ENCODE results near the gene SLC2A3.
"Not testable (repeated sequence)": the region's sequence is repeated elsewhere in the genome, so short reads cannot be mapped to it uniquely, and the experiment has no call there.

The SLC2A3 gene

GRCh38 chr12:7905600-7906125 lies 30.3 kb downstream of the SLC2A3 start:
- H3K27ac ChIP-seq; H3K27me3 ChIP-seq (ENCODE audit: insufficient read depth, low read depth); H4K20me1 ChIP-seq (ENCODE audit: insufficient read depth); H3K4me1 ChIP-seq (ENCODE audit: low read depth, poor library complexity, severe bottlenecking); H3K4me3 ChIP-seq (IDR thresholded peaks at IDR 0.05; ENCODE audit: insufficient read depth, low read depth, low read length); H3K4me2 ChIP-seq; H3K36me3 ChIP-seq (ENCODE audit: insufficient read depth); H2AFZ ChIP-seq (ENCODE audit: low read depth); H3K79me2 ChIP-seq (ENCODE audit: insufficient read depth, low read depth); H3K9ac ChIP-seq: not testable (repeated sequence)

GRCh38 chr12:7905071-7905470 lies 30.9 kb downstream of the SLC2A3 start:
- Histone ChIP-seq H3K4me2 (no peak overlapping the region), H3K27ac (no peak overlapping the region), H3K4me1 (ENCODE audit: low read depth, poor library complexity, severe bottlenecking) (no peaks in the 10 kb centered on the region)

DNA sequence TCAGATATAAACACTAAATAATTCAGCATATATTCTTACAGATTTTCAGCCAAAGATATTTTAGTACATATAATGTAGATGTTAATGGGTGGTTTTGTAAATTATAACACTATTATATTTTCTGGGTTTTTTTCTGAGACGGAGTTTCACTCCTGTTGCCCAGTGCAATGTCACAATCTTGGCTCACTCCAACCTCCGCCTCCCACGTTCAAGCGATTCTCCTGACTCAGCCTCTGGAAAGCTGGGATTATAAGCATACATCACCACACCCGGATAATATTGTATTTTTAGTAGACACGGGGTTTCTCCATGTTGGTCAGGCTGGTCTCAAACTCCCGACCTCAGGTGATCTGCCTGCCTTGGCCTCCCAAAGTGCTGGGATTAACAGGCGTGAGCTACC lies 33.6 kb downstream of the SLC2A3 start:
- H3K9ac ChIP-seq; H4K20me1 ChIP-seq (ENCODE audit: insufficient read depth); H3K27ac ChIP-seq; H3K4me2 ChIP-seq; H3K36me3 ChIP-seq (ENCODE audit: insufficient read depth); H2AFZ ChIP-seq (ENCODE audit: low read depth); H3K79me2 ChIP-seq (ENCODE audit: insufficient read depth, low read depth); H3K4me1 ChIP-seq (ENCODE audit: low read depth, poor library complexity, severe bottlenecking); H3K4me3 ChIP-seq (IDR thresholded peaks at IDR 0.05; ENCODE audit: insufficient read depth, low read depth, low read length); H3K27me3 ChIP-seq (ENCODE audit: insufficient read depth, low read depth): not testable (repeated sequence)

More at GRCh38 chr12:7905071-7905470, 30.9 kb downstream of the SLC2A3 start:
- H3K4me3 ChIP-seq (IDR thresholded peaks at IDR 0.05; ENCODE audit: insufficient read depth, low read depth, low read length) = no peak overlapping the region
- H3K27me3 ChIP-seq (ENCODE audit: insufficient read depth, low read depth) = no peaks in the 10 kb centered on the region
- no peaks in the 10 kb centered on the region for H3K36me3 ChIP-seq (ENCODE audit: insufficient read depth)
- TF ChIP-seq CTCF (conservative IDR thresholded peaks at IDR 0.05; ENCODE audit: low read depth, low read length) = no peak
- no peak overlapping the region for H3K9ac ChIP-seq
- H2AFZ ChIP-seq (ENCODE audit: low read depth) = no peak overlapping the region
- no peaks in the 10 kb centered on the region for H3K79me2 ChIP-seq (ENCODE audit: insufficient read depth, low read depth)
- H4K20me1 ChIP-seq (ENCODE audit: insufficient read depth) = no peaks in the 10 kb centered on the region

DNA sequence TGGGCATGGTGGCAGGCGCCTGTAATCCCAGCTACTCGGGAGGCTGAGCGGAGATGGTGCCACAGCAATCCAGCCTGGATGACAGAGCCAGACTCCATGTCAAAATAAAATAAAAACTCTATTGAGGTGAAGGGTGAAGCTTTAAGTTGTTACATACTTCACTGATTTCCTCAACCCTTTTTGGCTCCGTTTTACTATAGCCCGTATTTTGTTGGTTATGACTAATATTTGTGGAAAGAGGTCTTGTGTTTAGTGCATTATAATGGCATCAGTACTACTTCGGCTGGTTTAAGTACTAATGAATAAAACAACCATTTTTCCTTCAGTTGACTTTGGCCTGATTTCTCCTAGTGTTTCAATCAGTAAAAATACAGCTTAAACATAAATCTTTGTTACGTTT lies 36.2 kb downstream of the SLC2A3 start:
- no peak overlapping the region for H3K4me2 ChIP-seq
- no peak overlapping the region for H3K9ac ChIP-seq
- no peak for TF ChIP-seq CTCF (conservative IDR thresholded peaks at IDR 0.05; ENCODE audit: low read depth, low read length)
- no peaks in the 10 kb centered on the region for H3K36me3 ChIP-seq (ENCODE audit: insufficient read depth)
- no peak overlapping the region for H3K4me3 ChIP-seq (IDR thresholded peaks at IDR 0.05; ENCODE audit: insufficient read depth, low read depth, low read length)
- H4K20me1 ChIP-seq (ENCODE audit: insufficient read depth) = no peaks in the 10 kb centered on the region
- H3K27ac ChIP-seq = no peak overlapping the region
- H3K79me2 ChIP-seq (ENCODE audit: insufficient read depth, low read depth) = no peaks in the 10 kb centered on the region
- no peaks in the 10 kb centered on the region for H3K4me1 ChIP-seq (ENCODE audit: low read depth, poor library complexity, severe bottlenecking)
- no peak overlapping the region for H2AFZ ChIP-seq (ENCODE audit: low read depth)
- H3K27me3 ChIP-seq (ENCODE audit: insufficient read depth, low read depth) = no peaks in the 10 kb centered on the region

DNA sequence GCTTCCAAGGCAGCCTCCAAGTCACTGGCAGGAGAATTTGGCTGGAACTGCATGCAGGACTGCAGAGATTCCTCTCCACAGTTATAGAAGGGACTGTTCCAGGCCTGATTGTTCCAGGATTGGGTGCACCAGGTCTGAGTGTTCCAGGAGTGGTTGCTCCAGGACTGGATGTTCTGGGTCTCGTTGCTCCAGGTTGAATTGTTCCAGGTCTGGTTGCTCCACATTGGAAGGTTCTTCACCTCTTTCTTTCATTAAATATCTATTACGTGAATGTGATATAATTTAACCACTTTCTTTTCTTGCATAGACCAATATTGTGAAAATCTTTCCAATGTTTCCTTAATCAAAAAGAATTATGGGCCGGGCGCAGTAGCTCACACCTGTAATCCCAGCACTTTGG lies 39.3 kb downstream of the SLC2A3 start:
- not testable (repeated sequence) for H3K27me3 ChIP-seq (ENCODE audit: insufficient read depth, low read depth); H3K36me3 ChIP-seq (ENCODE audit: insufficient read depth); H3K4me1 ChIP-seq (ENCODE audit: low read depth, poor library complexity, severe bottlenecking); H2AFZ ChIP-seq (ENCODE audit: low read depth); H3K9ac ChIP-seq; H3K4me3 ChIP-seq (IDR thresholded peaks at IDR 0.05; ENCODE audit: insufficient read depth, low read depth, low read length); H3K27ac ChIP-seq; H4K20me1 ChIP-seq (ENCODE audit: insufficient read depth); H3K4me2 ChIP-seq; H3K79me2 ChIP-seq (ENCODE audit: insufficient read depth, low read depth)

DNA sequence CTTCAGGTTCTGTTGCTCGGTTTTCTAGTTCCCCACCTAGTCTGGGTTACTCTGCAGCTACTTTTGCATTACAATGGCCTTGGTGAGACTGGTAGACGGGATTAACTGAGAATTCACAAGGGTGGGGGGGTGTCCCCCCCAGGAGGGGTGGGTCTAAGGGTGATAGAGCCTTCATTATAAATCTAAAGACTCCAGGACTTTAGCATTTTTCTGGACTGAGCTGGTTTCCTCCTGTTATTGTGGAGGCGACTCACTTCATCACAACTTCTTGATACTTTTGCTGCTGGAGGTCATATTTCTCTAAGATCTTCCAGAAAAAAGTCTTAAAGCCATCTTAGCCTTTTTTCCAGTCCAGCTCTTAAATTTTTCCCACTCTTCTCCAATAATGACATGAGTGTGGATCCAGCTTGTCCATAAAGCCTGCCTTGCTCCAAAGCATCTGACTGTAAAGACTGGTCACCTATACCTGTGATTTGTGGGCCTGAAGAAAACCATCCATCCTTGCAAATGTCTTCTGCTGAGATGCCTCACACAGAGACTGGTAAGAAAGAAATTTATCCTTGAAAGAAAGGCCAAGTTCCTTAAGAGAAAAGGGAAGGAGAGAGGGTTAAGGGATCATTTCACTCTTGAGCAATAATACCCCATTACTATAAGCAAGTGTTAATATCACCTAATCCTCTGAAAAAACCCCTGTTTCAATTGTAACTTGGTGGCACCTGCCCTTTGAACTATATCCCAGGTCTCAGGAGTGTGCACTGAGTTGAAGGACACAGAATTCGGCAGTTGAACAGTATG lies 43.6 kb downstream of the SLC2A3 start:
- Histone ChIP-seq H3K9ac (no peak overlapping the region), H3K27me3 (ENCODE audit: insufficient read depth, low read depth) (no peaks in the 10 kb centered on the region), H3K4me1 (ENCODE audit: low read depth, poor library complexity, severe bottlenecking) (no peaks in the 10 kb centered on the region), H3K27ac (no peak overlapping the region), H3K4me3 (IDR thresholded peaks at IDR 0.05; ENCODE audit: insufficient read depth, low read depth, low read length) (no peak overlapping the region), H3K79me2 (ENCODE audit: insufficient read depth, low read depth) (no peaks in the 10 kb centered on the region), H3K4me2 (no peak overlapping the region), H2AFZ (ENCODE audit: low read depth) (no peak overlapping the region), H3K36me3 (ENCODE audit: insufficient read depth) (no peaks in the 10 kb centered on the region), H4K20me1 (ENCODE audit: insufficient read depth) (no peaks in the 10 kb centered on the region)
- no peak for TF ChIP-seq CTCF (conservative IDR thresholded peaks at IDR 0.05; ENCODE audit: low read depth, low read length)

All from KMS-11 (cell line).